Epithelial cell of prostate (primary cell): ENCODE results near the gene FREM1.

Experiments used
- DNase-seq: peaks from one replicate; pipeline ENCODE4 v3.0.0-alpha.2; 2011; ENCODE audit warnings: low read depth, low spot score
- H3K27ac ChIP-seq: fragments of 450-650 bp; 2 replicates; pipeline ENCODE4 v1.5.1; 2017; ENCODE audit warnings: mild to moderate bottlenecking

Gene FREM1

GRCh38 chr9:14723301-14723700 is 186.9 kb downstream of the FREM1 start:
- no peak overlapping the region for H3K27ac ChIP-seq
- no peak for DNase-seq

- no peak within 1 kb of the TSS for H3K27ac ChIP-seq
- no peak for DNase-seq
Observed at GRCh38 chr9:14722391-14723035, 187.7 kb downstream of the FREM1 start, which contains the start of gene CER1. Gene CER1 (minus strand): TSS chr9:14722733. CDS start chr9:14722672, 61 bp downstream.

DNA sequence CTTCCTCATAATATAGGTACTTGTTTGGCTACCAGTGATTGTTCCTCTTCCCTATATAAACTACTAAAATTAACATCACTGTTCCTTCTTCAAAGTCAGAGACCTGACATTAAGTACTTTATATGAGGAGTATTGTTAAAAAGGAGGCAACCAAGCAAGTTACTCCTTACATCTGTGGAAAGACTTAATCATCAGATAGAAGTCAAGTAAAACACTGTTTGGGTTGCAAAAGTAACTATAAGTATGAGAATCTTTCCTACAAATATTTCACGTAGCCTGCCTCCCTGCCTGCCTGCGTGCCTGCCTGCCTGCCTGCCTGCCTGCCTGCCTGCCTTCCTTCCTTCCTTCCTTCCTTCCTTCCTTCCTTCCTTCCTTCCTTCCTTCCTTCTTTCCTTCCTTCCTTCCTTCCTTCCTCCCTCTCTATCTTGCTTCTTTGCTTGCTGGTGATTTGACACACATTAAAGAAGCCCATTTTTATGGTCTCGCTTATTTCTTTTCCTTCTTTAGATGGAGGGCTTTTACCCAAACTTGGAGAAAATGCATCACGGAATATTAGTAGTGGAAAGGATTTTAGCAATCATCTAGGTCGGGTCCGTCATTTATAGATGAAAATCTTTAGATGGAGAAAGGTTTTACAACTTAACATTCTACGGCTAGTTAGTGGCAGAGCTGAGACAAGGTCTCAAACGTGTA is 190.9 kb downstream of the FREM1 start:
- DNase-seq, result no peak
- H3K27ac ChIP-seq, result no peak overlapping the region

DNA sequence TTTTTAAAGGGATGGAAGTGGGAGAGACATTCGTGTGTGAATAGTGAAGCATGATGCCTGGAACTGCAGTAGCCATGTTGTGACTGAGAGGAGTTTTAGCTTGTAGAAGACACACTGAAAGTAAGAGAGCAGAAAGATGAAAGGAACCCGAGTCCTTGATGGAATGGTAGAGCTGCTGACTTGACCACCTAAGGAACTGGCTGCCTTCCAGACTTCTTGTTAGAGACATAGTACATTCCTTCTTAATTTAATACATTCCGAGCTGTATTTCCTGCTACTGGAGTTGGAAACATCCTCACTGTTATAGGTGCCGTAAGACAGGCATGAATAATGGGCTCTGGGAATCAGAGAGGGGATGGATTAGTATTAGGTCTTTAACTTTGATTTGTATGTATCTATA is 195.1 kb downstream of the FREM1 start:
- no peak overlapping the region for H3K27ac ChIP-seq
- no peak for DNase-seq

DNA sequence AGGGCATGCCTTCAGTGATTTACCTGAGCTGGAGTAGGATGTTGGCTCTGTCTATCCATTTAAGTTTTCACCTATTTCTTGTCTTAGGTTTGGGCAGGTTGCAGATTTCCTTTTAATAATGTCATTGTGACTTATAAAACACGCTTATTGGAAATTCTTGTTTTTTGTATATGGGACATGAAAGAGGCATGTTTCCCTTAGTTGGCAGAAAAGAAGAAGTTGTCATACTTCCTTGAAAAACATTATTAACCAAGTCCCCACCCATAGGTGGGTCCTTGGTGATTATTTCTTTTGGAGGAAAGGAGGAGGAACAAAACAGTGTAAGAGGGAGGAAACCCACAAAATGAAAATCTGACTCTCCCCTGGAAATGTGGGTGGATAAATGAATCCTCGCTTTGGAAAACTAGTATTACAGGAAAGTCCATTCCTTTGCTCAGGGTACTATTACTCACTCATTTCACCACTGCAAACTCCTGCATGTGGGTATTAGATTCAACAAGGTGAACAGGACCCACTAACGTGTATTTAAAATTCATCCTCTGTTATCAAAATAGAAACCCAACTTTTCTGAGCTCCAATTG is 197.0 kb downstream of the FREM1 start:
- DNase-seq, result peak; percentile 33
- H3K27ac ChIP-seq, result peak overlapping the region; percentile 56

DNA sequence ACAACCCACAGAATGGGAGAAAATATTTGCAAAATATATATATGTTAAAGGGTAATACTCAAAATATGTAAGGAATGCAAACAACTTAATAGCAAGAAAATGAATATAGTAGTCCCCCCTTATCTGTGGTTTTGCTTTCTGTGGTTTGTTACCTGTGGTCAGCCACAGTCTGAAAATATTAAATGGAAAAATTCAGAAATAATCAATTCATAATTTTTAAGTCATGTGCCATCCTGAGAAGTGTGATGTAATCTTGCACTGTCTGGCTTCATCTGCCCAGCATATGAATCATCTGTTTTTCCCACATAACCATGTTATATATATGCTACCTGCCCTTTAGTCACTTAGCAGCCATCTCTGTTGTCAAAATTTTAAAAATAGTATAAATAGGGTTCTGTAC is 199.4 kb downstream of the FREM1 start:
- peak; percentile 33 for DNase-seq
- peak overlapping the region; percentile 63 for H3K27ac ChIP-seq

GRCh38 chr9:14706530-14707140 is 203.6 kb downstream of the FREM1 start:
- no peak overlapping the region for H3K27ac ChIP-seq
- no peak for DNase-seq

DNA sequence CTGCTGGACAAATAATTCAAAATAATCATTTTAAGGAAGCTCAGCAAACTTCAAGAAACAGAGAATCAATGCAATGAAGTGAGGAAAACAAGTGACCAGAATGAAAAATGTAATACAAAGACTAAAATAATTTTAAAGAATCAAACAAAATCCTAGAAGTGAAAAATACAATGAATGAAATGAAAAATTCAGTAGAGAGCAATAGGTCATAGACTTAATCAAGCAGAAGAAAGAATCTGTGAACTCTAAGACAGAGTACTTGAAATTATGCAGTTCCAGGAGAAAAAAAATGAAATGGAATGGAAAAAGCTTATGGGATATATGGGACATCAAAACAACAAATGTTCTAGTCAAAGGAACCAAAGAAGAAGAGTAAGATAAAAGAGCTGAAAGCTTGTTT is 205.1 kb downstream of the FREM1 start:
- no peak for DNase-seq
- H3K27ac ChIP-seq, result no peak overlapping the region

DNA sequence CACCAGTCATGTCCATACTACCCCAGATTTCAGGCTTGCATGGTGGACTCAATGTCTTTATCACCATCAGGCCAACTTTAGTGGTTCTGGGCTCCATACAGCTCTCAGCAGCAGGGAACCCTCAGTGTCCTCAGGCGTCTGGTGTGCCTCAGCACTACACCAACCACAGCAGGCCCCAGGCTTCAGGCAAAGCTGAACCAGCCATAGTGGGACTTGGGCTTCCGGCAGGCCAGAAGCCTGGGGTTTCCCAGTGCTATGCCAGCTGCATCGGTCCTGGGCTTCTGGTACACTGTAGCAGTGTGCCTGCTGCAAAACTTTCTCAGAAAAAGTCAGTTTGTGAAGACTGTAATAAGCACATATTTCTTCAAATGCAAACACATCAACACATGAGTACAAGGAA is 205.9 kb downstream of the FREM1 start:
- no peak overlapping the region for H3K27ac ChIP-seq
- DNase-seq, result no peak

DNA sequence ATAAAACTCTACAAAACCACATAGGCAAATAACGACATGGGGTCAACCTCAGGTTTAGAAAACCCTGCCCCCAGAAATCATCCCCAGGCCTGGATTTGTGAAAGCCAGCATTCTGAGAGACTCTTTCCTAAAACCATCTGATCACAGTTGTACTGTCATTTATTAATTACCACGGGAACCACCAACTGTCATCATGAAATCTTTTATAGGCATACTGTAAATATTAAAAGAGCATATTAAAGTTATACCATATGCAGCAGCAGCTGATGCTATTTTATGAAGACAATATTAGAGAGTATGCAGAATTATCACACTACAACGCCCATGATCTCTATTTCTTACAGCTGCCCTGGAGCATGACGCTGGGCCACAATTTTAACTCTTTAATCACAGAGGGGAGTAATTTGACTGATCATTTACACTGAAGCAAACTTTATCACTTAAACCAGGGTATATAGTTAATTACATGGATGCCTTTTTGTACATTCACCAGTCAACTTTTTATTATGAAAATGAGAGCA is 208.0 kb downstream of the FREM1 start:
- no peak for DNase-seq
- H3K27ac ChIP-seq, result no peak overlapping the region

- DNase-seq, result no peak
- peak within 1 kb of the TSS; percentile 22 for H3K27ac ChIP-seq
Observed at GRCh38 chr9:14693251-14693861, 216.9 kb downstream of the FREM1 start, which contains the start of gene ZDHHC21. Gene ZDHHC21 (minus strand): TSS chr9:14693432. CDS start chr9:14674340, 19,092 bp downstream.

DNA sequence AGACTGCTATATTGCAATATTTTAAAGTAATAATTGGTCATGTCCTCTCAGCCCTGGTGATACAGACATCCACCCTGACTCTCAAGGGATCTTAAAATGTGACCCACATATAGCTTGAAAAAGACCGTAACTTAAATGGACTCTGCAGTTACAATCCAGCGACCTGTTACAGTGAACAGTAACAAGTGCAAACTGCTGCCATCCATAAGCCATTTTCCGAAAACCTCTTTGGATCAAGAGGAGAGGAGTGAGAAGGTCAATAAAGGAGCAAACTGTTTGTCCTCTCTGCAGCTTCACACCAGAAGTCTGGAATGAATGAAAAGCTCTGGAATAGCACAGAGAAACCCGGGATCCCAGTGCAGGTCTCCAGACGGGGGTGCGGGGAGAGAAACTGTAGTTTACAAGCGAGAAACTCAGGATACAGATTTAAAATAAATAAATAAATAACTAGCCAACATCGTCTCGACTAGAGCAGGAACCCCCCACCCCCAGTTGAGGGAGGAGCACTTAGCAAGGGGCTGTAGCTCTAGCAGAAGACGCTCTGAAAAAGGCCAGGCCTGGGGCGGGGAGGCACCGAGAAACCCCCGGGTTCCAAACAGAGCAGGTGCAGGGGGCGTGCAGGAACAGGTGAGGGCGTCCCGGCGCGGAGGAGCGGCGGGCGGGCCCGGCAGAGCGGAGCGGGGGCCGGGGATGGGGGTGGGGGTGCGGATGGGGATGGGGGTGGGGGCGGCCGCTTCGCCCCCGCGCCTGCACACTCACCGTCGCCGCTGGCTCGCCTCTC is 217.6 kb downstream of the FREM1 start:
- H3K27ac ChIP-seq, result peak overlapping the region; percentile 22
- no peak for DNase-seq

GRCh38 chr9:14690948-14691730 is 219.1 kb downstream of the FREM1 start:
- no peak for DNase-seq
- peak overlapping the region; percentile 56 for H3K27ac ChIP-seq

GRCh38 chr9:14687042-14687719 is 223.0 kb downstream of the FREM1 start:
- no peak for DNase-seq
- peak overlapping the region; percentile 28 for H3K27ac ChIP-seq

DNA sequence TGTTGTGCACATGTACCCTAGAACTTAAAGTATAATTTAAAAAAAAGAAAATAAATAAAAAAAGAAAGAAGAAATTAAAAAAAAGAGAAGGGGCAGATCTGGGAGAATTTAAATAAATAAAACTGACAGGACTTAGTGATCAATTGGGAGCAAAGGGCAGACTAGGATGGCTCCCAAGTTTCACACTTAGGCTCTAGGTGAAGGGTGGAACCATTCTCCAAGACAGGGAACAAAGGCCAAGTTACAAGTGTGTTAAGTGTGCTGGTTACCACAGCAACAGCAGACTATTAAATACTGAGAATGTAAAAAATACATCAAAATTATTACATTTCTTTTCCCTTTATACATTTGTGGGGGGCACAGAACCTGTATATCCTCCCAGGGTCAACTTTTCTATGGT is 224.1 kb downstream of the FREM1 start:
- no peak for DNase-seq
- no peak overlapping the region for H3K27ac ChIP-seq
